ENCODE measurements around the gene SRGAP1. TPM values are rescaled to one million over a fixed set of nuclear protein-coding genes. Genes with fewer than 3 reads are reported as not detected.
"Not testable (repeated sequence)": the region's sequence is repeated elsewhere in the genome, so short reads cannot be mapped to it uniquely, and the experiment has no call there.

SRGAP1 gene
- total RNA-seq, 1 donor from 2014 or later, result 2.2 TPM

GRCh38 chr12:64042911-64043310 is 198.4 kb downstream of the SRGAP1 start:
- ATAC-seq, result no peak
- DNase-seq (ENCODE audit: missing footprints), result no peak
- intact Hi-C loops (cut with DNase I), result no loop called here

GRCh38 chr12:64044191-64044590 is 199.7 kb downstream of the SRGAP1 start:
- ATAC-seq (no peak), DNase-seq (ENCODE audit: missing footprints) (no peak)
- intact Hi-C loops (cut with DNase I), result no loop called here

- ATAC-seq, result no peak
- intact Hi-C loops (cut with DNase I), result no loop called here
Measured at GRCh38 chr12:64051057-64051456, 206.6 kb downstream of the SRGAP1 start.

DNA sequence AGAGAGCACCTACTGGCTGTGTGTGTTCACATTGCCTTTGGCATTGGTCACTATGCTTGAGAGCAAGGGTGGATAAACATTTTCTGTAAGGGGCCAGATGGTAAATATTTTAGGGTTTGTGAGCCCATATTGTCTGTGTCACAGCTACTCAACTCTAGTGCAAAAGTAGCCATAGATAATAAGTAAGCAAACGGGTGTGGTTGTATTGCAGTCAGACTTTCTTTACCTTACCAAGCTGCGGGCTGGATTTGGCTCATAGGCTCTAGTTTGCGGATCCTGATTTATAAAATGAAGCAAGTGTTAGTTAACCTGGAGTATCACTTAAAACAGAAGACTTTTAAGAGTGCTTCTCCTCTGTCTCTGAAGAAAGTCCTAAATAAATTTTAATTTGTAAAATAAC is 208.6 kb downstream of the SRGAP1 start:
- DNase-seq (ENCODE audit: missing footprints), result no peak
- intact Hi-C loops (cut with DNase I), result no loop called here
- ATAC-seq, result no peak

More at GRCh38 chr12:64051057-64051456, 206.6 kb downstream of the SRGAP1 start:
- DNase-seq (ENCODE audit: missing footprints), result no peak

DNA sequence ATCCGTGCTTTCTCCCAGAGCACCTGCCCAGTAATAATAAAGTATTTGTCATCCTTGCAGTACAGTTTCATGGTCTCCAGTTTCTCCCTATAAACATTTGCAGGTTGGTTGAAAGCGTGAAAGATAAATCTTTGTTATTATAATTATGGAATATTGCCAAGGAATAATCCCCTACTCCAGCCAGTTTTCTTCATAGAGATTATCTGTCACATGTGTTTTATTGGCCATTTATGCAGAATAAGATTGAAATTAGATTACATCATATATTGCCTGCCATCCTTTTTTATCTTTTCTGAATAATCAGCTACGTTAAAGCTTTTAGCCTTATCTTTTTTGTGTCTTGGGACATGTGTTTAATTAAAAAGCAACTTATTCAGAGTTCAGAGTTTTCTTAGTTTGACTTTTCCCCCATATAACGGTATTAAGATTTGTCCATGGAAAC is 209.6 kb downstream of the SRGAP1 start:
- ATAC-seq, result no peak

DNA sequence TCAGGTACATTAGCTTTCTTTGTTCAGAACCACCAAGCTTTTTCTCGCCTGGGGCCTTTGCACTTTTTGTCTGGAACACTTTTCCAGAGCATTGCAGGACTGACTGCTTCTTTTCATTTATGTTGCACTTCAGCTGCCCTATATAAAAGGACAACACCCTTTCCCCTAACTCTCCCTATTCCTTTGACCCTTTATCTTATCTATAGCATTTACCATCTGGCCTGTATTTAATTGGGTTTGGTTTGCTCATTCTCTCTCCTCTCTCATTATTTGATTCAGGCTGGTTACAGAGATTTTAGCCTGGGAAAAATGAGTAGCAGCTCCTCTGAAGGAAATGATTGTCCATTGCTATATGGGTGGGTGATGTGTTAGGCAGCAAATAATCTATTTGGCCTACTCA is 212.2 kb downstream of the SRGAP1 start:
- no peak for ATAC-seq
- intact Hi-C loops (cut with DNase I), result no loop called here
- DNase-seq (ENCODE audit: missing footprints), result no peak

More for the DNA sequence above, 209.6 kb downstream of the SRGAP1 start:
- intact Hi-C loops (cut with DNase I), result no loop called here
- DNase-seq (ENCODE audit: missing footprints), result no peak

- intact Hi-C loops (cut with DNase I), result no loop called here
- DNase-seq (ENCODE audit: missing footprints), result no peak
- ATAC-seq, result no peak
Measured at GRCh38 chr12:64057706-64058105, 213.2 kb downstream of the SRGAP1 start.

- no peak for ATAC-seq
- intact Hi-C loops (cut with DNase I), result no loop called here
Measured at GRCh38 chr12:64058541-64059265, 214.2 kb downstream of the SRGAP1 start.

DNA sequence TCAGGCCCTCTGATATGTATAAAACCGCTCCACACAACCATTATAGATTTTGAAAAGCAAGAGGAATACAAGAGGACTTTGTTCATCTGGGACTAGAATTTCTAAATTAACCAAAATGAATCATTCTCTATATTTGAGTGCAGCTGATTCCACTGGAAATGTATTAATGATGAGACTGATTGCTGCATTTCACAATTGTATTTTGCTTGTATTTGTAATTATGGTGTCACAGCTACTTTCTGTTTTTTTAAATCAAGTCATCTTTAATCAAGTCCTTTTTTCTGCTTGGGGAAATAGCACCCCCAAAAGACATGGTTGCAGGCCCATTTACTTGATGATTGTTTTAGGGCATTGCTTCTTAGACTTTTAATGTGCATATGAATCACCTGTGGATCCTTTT is 215.2 kb downstream of the SRGAP1 start:
- ATAC-seq (no peak), DNase-seq (ENCODE audit: missing footprints) (no peak)
- intact Hi-C loops (cut with DNase I), result no loop called here

More at GRCh38 chr12:64058541-64059265, 214.2 kb downstream of the SRGAP1 start:
- DNase-seq (ENCODE audit: missing footprints), result no peak

- DNase-seq (ENCODE audit: missing footprints) (no peak), ATAC-seq (no peak)
- intact Hi-C loops (cut with DNase I), result no loop called here
Measured at GRCh38 chr12:64061868-64062375, 217.4 kb downstream of the SRGAP1 start.

DNA sequence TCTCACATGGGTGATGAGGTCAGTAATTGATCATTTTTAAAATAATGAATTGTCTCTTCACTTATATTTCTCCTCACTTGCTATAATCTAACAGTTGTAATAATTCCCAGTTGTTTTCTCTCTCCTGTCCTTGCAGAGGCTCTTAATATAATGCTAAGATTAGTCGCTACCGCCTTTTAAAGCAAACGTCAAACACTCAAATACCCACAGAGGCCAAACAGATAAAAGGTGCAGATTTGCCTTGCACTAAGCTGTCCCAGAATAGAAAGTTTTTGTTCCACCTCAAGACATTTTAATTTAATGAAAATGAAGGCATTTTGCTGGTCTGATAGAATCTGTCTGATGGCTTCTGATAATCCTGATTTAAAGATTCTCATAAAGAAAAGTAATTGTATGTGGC is 218.6 kb downstream of the SRGAP1 start:
- DNase-seq (ENCODE audit: missing footprints) (no peak), ATAC-seq (no peak)
- intact Hi-C loops (cut with DNase I), result no loop called here

DNA sequence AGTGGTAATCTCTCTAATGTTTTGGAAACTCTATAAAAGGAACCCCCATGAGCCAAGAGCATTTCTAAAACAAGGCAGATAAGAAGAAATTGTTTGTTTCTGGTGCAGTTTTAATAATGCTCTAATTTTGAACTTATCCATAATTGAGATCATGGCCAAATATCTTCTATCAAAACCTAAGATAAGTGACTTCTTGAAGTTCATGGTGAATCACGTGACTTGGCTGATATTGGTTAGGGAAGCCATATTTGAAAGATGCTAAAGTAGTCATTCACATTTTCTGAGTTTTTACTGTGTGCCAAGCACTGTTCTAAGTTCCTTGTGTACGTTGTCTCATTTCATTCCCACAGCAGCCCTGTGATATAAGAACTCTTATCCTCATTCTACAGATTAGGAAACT is 219.7 kb downstream of the SRGAP1 start:
- ATAC-seq, result no peak
- no peak for DNase-seq (ENCODE audit: missing footprints)
- intact Hi-C loops (cut with DNase I), result no loop called here

DNA sequence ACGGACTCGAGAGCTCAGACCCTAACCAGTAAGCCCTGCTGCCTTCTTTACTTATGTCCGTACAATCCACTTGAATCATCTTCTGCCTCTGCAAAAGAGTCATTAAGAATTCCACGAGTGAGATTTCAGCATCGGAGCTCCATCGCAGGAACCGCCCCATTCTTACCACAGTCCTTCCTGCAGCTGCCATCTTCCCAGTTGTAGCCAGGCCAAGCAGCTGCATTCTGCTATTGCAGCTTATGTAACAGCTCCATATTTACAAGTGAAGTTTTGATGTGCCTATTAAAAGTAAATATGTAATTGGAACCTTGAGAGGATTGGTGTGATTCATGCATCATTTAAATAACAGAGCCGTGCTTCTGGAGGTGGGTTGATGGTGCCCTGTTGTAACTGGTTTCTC is 220.2 kb downstream of the SRGAP1 start:
- DNase-seq (ENCODE audit: missing footprints) (no peak), ATAC-seq (no peak)
- intact Hi-C loops (cut with DNase I), result no loop called here

DNA sequence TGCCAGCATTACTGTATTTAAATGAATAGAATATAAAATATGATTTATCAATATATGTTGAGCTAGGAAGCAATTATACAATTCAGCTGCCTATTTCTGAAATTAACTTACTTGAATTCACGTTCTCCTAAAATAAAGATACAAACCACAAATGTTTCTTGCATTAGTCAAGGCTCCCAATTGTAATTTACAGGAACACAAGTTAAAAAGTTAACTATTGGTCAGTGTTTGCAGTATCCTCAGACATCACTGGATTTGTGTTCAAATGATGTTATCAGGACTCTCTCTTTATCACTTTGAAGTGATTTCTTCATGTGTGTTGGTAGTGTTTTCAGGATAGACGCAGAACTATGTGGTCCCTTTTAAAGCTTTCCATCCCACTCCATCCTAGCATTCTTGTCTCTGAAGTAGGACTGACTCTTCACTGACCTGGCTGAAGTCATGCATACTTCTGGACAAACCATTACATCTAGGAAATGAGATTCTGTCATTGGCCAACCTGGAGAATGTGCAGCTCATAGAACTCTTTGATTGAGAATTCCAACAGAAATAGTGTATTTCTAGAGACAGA is 221.5 kb downstream of the SRGAP1 start:
- ATAC-seq (no peak), DNase-seq (ENCODE audit: missing footprints) (no peak)
- intact Hi-C loops (cut with DNase I), result no loop called here

DNA sequence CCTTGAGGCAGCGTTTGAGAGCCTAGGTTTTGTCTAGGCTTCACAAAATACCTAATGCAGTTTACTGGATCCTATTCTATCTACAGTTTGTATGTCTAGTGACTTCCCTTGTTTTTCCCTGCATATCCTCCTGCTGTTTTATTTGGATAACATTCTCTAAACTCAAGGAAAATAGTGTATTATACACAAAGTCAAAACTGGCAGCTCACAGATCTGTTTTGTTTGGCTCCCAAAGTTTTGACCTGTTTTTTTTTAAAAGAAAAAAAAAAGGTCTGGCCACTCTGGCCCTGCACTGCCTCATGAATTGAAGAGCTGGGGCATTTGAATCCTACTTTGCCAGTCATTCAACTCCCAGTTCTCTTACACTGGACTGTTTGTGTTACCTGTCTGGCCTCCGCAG is 222.3 kb downstream of the SRGAP1 start:
- ATAC-seq (no peak), DNase-seq (ENCODE audit: missing footprints) (no peak)
- intact Hi-C loops (cut with DNase I), result no loop called here

DNA sequence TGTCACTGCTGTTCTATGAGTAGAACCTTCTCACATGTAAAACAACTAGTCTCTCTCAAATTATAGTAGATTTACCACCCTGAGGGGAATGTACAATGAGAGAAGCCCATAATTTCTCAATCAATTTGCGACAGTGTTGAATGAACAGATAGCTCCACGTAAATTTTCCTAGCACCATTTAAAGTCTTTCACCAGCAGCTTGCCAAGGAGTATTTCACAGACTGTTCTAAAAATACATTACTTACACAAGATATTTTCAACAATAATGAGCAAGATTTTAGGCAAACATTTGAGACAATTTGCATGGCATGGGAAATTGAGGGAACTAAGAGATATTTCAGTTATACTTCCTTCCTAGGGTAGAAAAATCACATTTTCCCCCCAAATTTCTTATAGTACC is 226.0 kb downstream of the SRGAP1 start:
- DNase-seq (ENCODE audit: missing footprints) (no peak), ATAC-seq (no peak)
- intact Hi-C loops (cut with DNase I), result loop anchor here (5.0 kb wide), 1 partner anchor 228 kb away; the partner anchor contains the start of gene SRGAP1

DNA sequence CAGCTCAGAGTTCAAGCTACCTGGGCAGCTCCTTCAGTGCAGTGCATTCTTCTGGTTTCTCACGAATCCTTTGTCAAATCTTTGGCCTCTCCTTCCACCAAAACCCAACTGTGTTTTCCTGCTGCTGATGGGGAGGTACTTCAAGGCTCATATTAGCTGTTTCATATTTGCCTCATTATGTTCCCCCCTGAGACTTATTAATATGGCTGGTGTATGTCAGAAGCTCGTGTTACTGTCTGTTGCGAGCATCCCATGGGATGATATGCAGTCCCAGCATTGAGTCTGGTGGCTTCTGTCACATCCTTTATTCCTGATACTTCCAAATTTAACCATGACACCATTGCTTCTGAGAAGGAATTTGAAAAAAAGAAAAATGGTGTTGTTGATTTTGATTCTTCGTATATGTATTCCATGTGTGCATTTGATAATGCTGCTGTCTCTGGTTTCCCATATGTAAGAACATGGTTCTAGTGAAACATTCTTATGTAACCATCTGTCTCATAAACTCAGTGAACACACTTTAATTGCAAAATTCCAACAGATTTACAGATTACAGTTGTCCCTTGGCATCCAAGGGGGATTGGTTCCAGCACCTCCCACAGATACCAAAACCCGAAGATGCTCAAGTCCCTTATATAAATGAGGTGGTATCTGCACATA is 228.5 kb downstream of the SRGAP1 start:
- DNase-seq (ENCODE audit: missing footprints), result no peak
- intact Hi-C loops (cut with DNase I), result loop anchor here (5.0 kb wide), 1 partner anchor 231 kb away; the partner anchor contains the start of gene SRGAP1
- no peak for ATAC-seq

DNA sequence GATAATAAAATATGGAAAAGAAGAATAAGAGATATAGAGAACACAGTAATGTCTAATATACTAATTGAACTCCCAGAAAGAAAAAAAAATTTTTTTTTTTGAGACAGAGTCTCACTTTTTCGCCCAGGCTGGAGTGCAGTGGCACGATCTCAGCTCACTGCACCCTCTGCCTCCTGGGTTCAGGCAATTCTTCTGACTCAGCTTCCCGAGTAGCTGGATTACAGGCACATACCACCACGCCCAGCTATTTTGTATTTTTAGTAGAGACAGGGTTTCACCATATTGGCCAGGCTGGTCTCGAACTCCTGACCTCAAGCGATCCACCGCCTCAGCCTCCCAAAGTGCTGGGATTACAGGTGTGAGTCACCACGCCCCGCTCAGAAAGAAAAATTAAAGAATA is 232.1 kb downstream of the SRGAP1 start:
- intact Hi-C loops (cut with DNase I); ATAC-seq; DNase-seq (ENCODE audit: missing footprints): not testable (repeated sequence)

GRCh38 chr12:64077922-64078321 is 233.4 kb downstream of the SRGAP1 start:
- ATAC-seq, result no peak
- intact Hi-C loops (cut with DNase I), result no loop called here
- no peak for DNase-seq (ENCODE audit: missing footprints)

Measured in Right ventricle myocardium inferior (tissue), 1 donor.